HepG2 (cell line): ENCODE data around the gene POLR2H. TPM values are rescaled to one million over a fixed set of nuclear protein-coding genes. Genes with fewer than 3 reads are reported as not detected.

ENCODE experiments used
- ATAC-seq: fragments of 200-7000 bp; cut with Tn5 transposase; 3 replicates; pipeline ENCODE4 v1.9.1; 2020; ENCODE audit warnings: mild to moderate bottlenecking, moderate library complexity
- BruUV-seq: library from RNA; stranded (reverse); fragments of 400-500 nt; replicated peaks from 2 replicates; lab custom pipeline; 2021; lab: Mats Ljungman, UMichigan
- CTCF ChIA-PET: fragments of 300-600 bp; formaldehyde crosslinking; extraction: SDS; loops from one replicate; lab custom pipeline; 2021; ENCODE audit warnings: low total read pairs, inconsistent platforms, low intra/inter-chr PET ratio; lab: Yijun Ruan, JAX
- POLR2A ChIA-PET: fragments of 350-600 bp; sonication (Branson Sonifier 250); formaldehyde crosslinking; loops from one replicate; lab custom pipeline; 2020; ENCODE audit warnings: antibody characterized with exemption, inconsistent platforms; lab: Yijun Ruan, JAX
- DNase-seq: peaks from one replicate; pipeline ENCODE4 v3.0.0-alpha.2; 2015; ENCODE audit warnings: low spot score
- FAIRE-seq: peaks from 3 replicates; lab custom pipeline; 2011; peaks lifted over from hg19 to GRCh38; lab: Jason Lieb, UNC
- H2AFZ ChIP-seq: one replicate; pipeline ENCODE4 v1.6.1; 2011; ENCODE audit warnings: low read length, inconsistent platforms
- H3K27ac ChIP-seq: fragments of 300-600 bp; 3 replicates; pipeline ENCODE4 v1.8.0; 2011; ENCODE audit warnings: mixed run types, mild to moderate bottlenecking, mixed read lengths, low read length, inconsistent platforms; ENCODE audit not compliant: insufficient read depth; ENCODE audit errors: extremely low read length
- H3K27me3 ChIP-seq, 2 experiments: fragments of 200-600 bp in 1 of 2; 2 replicates in 1 of 2; 3 replicates in 1 of 2; pipeline versions ENCODE4 v1.6.0 to v1.8.0; 2011; ENCODE audit warnings: low read length in 2 of 2, mild to moderate bottlenecking in 2 of 2, moderate library complexity in 2 of 2, inconsistent platforms in 1 of 2; ENCODE audit not compliant: insufficient read depth in 2 of 2, control insufficient read depth in 1 of 2
- H3K36me3 ChIP-seq, 2 experiments: fragments of 200-600 bp in 1 of 2; replicated peaks in 1 of 2; 2 replicates in 1 of 2; 3 replicates in 1 of 2; pipeline versions ENCODE4 v1.5.1 to v1.8.0; 2011; ENCODE audit warnings: low read length in 2 of 2, inconsistent platforms in 1 of 2; ENCODE audit not compliant: insufficient read depth in 2 of 2, control insufficient read depth in 1 of 2
- H3K4me1 ChIP-seq: 2 replicates; pipeline ENCODE4 v1.5.1; 2012; ENCODE audit warnings: low read length, inconsistent platforms; ENCODE audit not compliant: insufficient read depth
- H3K4me2 ChIP-seq: 2 replicates; pipeline ENCODE4 v1.6.0; 2011; ENCODE audit warnings: low read depth, low read length, inconsistent platforms
- H3K4me3 ChIP-seq, 3 experiments: fragments of 200-600 bp in 1 of 3; sonication (generic), shearing (Covaris generic) in 1 of 3; replicated peaks in 1 of 3; 2 replicates each; pipeline ENCODE4 v1.5.1; 2011 to 2016; ENCODE audit warnings: low read length in 3 of 3, inconsistent platforms in 2 of 3, low read depth in 2 of 3, mild to moderate bottlenecking in 2 of 3, control low read depth in 1 of 3, mixed read lengths in 1 of 3; ENCODE audit not compliant: insufficient read depth in 1 of 3
- H3K79me2 ChIP-seq: one replicate; pipeline ENCODE4 v1.6.1; 2011; ENCODE audit warnings: low read length, inconsistent platforms; ENCODE audit not compliant: insufficient read depth
- H3K9ac ChIP-seq: 2 replicates; pipeline ENCODE4 v1.6.0; 2011; ENCODE audit warnings: mild to moderate bottlenecking, low read depth, low read length, inconsistent platforms; ENCODE audit not compliant: insufficient read depth
- H3K9me3 ChIP-seq: 2 replicates; pipeline ENCODE4 v1.5.1; 2012; ENCODE audit warnings: mild to moderate bottlenecking, low read length
- H4K20me1 ChIP-seq: 2 replicates; pipeline ENCODE4 v1.6.0; 2011; ENCODE audit warnings: inconsistent platforms, mild to moderate bottlenecking, low read length, moderate library complexity; ENCODE audit not compliant: insufficient read depth
- CBX2 ChIP-seq, 2 experiments: fragments of 200-600 bp in 1 of 2; sonication (generic); formaldehyde crosslinking in 1 of 2; IDR thresholded peaks; 2 replicates each; pipeline versions ENCODE4 v1.7.0 to v1.8.1; 2018 to 2022; ENCODE audit warnings: low read depth in 2 of 2, low read length in 1 of 2, mild to moderate bottlenecking in 1 of 2, missing genetic modification reagents in 1 of 2
- DMAP1 ChIP-seq: IDR thresholded peaks from 2 replicates; pipeline ENCODE4 v1.6.1; 2016
- EP300 ChIP-seq, 3 experiments: sonication (generic) in 1 of 3; formaldehyde crosslinking in 1 of 3; IDR thresholded peaks; 2 replicates each; pipeline versions ENCODE4 v1.5.1 to v1.6.1; 2011 to 2020; ENCODE audit warnings: low read depth in 2 of 3, low read length in 2 of 3, borderline replicate concordance in 1 of 3, improper control_type of control experiment in 1 of 3, mild to moderate bottlenecking in 1 of 3, missing genetic modification reagents in 1 of 3, moderate library complexity in 1 of 3
- MAZ ChIP-seq, 2 experiments: sonication (generic) in 1 of 2; formaldehyde crosslinking in 1 of 2; IDR thresholded peaks; 2 replicates each; pipeline versions ENCODE4 v1.5.0 to v1.6.1; 2012 to 2020; ENCODE audit warnings: low read depth in 2 of 2, mild to moderate bottlenecking in 2 of 2, borderline replicate concordance in 1 of 2, improper control_type of control experiment in 1 of 2, low read length in 1 of 2, missing genetic modification reagents in 1 of 2, moderate library complexity in 1 of 2
- MXI1 ChIP-seq: IDR thresholded peaks from 3 replicates; pipeline ENCODE4 v1.6.1; 2012; ENCODE audit warnings: low read depth, low read length, inconsistent platforms, borderline replicate concordance
- RARA ChIP-seq: IDR thresholded peaks from 2 replicates; pipeline ENCODE4 v1.6.1; 2016; ENCODE audit warnings: missing genetic modification reagents, missing compliant biosample characterization
- REXO4 ChIP-seq: sonication (generic); formaldehyde crosslinking; IDR thresholded peaks from 2 replicates; pipeline ENCODE4 v1.8.0; 2022; ENCODE audit warnings: missing genetic modification reagents, mild to moderate bottlenecking, borderline replicate concordance
- SRF ChIP-seq: IDR thresholded peaks from 2 replicates; pipeline ENCODE4 v1.6.1; 2011; ENCODE audit warnings: mild to moderate bottlenecking, low read depth, low read length, moderate library complexity
- ZBTB20 ChIP-seq: sonication (generic); formaldehyde crosslinking; IDR thresholded peaks from 2 replicates; pipeline ENCODE4 v1.8.1; 2023; ENCODE audit warnings: missing genetic modification reagents, low read depth, mild to moderate bottlenecking, borderline replicate concordance
- ZBTB7A ChIP-seq: sonication (generic); formaldehyde crosslinking; IDR thresholded peaks from 2 replicates; pipeline ENCODE4 v1.8.0; 2022; ENCODE audit warnings: mild to moderate bottlenecking, missing genetic modification reagents
- ZC3H13 ChIP-seq: sonication (generic); formaldehyde crosslinking; IDR thresholded peaks from 2 replicates; pipeline ENCODE4 v1.8.1; 2023; ENCODE audit warnings: mild to moderate bottlenecking, missing genetic modification reagents, moderate library complexity
- ZNF235 ChIP-seq: sonication (generic); formaldehyde crosslinking; IDR thresholded peaks from 2 replicates; pipeline ENCODE4 v1.8.1; 2023; ENCODE audit warnings: mild to moderate bottlenecking, missing genetic modification reagents, borderline replicate concordance
- ZNF547 ChIP-seq: sonication (generic); formaldehyde crosslinking; IDR thresholded peaks from 2 replicates; pipeline ENCODE4 v1.5.1; 2020; ENCODE audit warnings: mild to moderate bottlenecking, missing genetic modification reagents
- ZSCAN9 ChIP-seq: IDR thresholded peaks from 2 replicates; pipeline ENCODE4 v1.6.1; 2016; ENCODE audit warnings: borderline replicate concordance
- WGBS: methylation state at CpG from one replicate; pipeline ENCODE4 v1.1.6; 2017; ENCODE audit warnings: low lambda C conversion rate; 5-methylcytosine and 5-hydroxymethylcytosine counted together
- in situ Hi-C: cut with HindIII; loops from 2 replicates; pipeline ENCODE4 v1.10.0; 2017; ENCODE audit warnings: low pct_unique_long_range_greater_than_20kb; ENCODE audit not compliant: extremely low pct_ligation_motif_present
- intact Hi-C: fragments of 100-400 bp; cut with micrococcal nuclease; formaldehyde crosslinking; loops from one replicate; pipeline ENCODE4 v1.10.0; 2022; ENCODE audit not compliant: unreplicated experiment
- polyA plus RNA-seq, 8 experiments: library from polyadenylated mRNA; depleted of rRNA in 3 of 8; stranded (reverse) in 7 of 8; unstranded in 1 of 8; fragments of >200 nt; fragmentation: Illumina TruSeq in 4 of 8; extraction: Trizol in 4 of 8; gene quantifications; 2 replicates each; pipeline versions ENCODE4 v1.2.1 to v1.2.3, GENCODE V29; 2011 to 2016; ENCODE audit warnings: low read depth in 4 of 8, missing spikeins in 1 of 8, mixed read lengths in 1 of 8; ENCODE audit not compliant: insufficient read depth in 1 of 8
- total RNA-seq, 5 experiments: library from RNA; depleted of rRNA; stranded (reverse); fragments of >200 nt; fragmentation: Illumina TruSeq; extraction: Trizol; gene quantifications; 2 replicates each; pipeline ENCODE4 v1.2.3, GENCODE V29; 2016; ENCODE audit warnings: low read depth in 1 of 5
- TF ChIP-seq, protein P1 (sequence below): IDR thresholded peaks from 2 replicates; pipeline ENCODE4 v1.6.1; 2016; ENCODE audit warnings: mild to moderate bottlenecking, missing biosample characterization, missing genetic modification reagents
- TF ChIP-seq, protein P2 (sequence below): IDR thresholded peaks from 2 replicates; pipeline ENCODE4 v1.6.1; 2016
- TF ChIP-seq, protein P3 (sequence below): sonication (generic); formaldehyde crosslinking; IDR thresholded peaks from 2 replicates; pipeline ENCODE4 v1.8.0; 2022; ENCODE audit warnings: mild to moderate bottlenecking, missing genetic modification reagents

The POLR2H gene
- total and polyA plus RNA-seq, 2 of the 13 experiments (the other 11 are each of a cell fraction or from before 2014, with no cell fraction given), result 118 to 194 TPM

DNA sequence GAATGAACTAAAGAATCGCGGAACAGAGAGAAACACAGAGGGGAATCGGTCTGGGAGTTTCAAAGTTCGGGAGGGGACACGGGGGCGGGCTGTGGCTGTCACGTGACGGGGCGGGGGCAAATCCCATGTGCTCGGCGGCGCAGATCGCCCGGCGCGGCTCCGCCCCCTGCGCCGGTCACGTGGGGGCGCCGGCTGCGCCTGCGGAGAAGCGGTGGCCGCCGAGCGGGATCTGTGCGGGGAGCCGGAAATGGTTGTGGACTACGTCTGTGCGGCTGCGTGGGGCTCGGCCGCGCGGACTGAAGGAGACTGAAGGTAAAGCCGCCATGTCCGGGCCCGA is 47.2 kb upstream of the POLR2H start, which contains the start of gene EIF4G1 (continued):
- TF ChIP-seq EP300 (IDR thresholded peaks at IDR 0.05; ENCODE audit: low read depth in 2 of 2, low read length in 2 of 2) (0 out of 4 replicates have a peak, but pooled peaks of 1 of the 2 experiments have one; percentile 7), EP300 (CRISPR knock-in tag; IDR thresholded peaks at IDR 0.05; ENCODE audit: borderline replicate concordance) (no peak), SRF (peak; percentile 10; the same call in 1 of the 2 replicates), MAZ (IDR thresholded peaks at IDR 0.05; ENCODE audit: borderline replicate concordance, low read depth, low read length) (no peak), MAZ (CRISPR knock-in tag; IDR thresholded peaks at IDR 0.05; ENCODE audit: low read depth) (0 out of 2 replicates have a peak, but pooled peaks have one; percentile 56), ZSCAN9 (CRISPR knock-in tag) (no peak), MXI1 (peak; percentile 81; the same call in 2 of the 3 replicates)
- TF ChIP-seq, protein P1, sequence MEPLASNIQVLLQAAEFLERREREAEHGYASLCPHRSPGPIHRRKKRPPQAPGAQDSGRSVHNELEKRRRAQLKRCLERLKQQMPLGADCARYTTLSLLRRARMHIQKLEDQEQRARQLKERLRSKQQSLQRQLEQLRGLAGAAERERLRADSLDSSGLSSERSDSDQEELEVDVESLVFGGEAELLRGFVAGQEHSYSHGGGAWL (CRISPR knock-in tag), result 0 out of 2 replicates have a peak, but pooled peaks have one; percentile 25
- TF ChIP-seq, protein P2, sequence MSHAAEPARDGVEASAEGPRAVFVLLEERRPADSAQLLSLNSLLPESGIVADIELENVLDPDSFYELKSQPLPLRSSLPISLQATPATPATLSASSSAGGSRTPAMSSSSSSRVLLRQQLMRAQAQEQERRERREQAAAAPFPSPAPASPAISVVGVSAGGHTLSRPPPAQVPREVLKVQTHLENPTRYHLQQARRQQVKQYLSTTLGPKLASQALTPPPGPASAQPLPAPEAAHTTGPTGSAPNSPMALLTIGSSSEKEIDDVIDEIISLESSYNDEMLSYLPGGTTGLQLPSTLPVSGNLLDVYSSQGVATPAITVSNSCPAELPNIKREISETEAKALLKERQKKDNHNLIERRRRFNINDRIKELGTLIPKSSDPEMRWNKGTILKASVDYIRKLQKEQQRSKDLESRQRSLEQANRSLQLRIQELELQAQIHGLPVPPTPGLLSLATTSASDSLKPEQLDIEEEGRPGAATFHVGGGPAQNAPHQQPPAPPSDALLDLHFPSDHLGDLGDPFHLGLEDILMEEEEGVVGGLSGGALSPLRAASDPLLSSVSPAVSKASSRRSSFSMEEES (CRISPR knock-in tag), result 0 out of 2 replicates have a peak, but pooled peaks have one; percentile 61

DNA sequence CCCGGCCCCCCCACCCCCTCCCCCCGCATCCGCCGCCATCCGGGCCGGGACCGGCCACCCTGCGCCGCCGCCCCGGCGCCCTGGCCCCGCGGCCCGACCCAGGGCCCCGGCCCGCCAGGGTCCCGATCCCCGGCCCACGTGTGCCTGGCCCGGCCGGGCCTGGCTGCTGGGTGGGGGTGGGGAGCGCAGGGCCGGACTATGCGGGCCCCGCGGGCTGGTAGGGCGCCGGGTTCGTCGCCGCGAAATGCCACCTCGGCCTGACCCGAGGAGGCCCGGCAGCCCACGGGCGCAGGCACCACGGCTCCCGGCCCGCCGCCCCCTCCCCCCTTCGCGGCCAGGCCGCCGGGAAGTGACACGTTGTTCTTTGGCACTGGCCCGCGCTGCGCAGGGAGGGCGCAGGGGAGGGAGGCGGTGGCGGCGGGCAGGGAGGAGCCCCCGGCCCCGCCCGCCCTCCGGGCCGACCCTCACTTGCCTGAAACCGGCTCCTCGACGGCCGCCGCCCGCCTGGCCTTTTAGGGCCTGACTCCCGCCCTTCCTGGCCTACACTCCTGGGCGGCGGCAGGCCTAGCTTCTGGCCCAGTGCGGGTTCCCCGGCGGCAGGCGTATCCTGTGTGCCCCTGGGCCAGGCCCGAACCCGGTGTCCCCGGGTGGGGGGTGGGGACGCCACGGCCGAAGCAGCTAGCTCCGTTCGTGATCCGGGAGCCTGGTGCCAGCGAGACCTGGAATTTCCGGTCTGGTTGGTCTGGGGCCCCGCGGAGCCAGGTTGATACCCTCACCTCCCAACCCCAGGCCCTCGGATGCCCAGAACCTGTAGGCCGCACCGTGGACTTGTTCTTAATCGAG is 46.6 kb upstream of the POLR2H start:
- 0% methylated on average over 10 of the region's 89 CpGs for WGBS
- H3K4me3 ChIP-seq, result peak overlapping the region; percentile 68 to 93 (median 86)
- H3K4me2 ChIP-seq, result peak overlapping the region; percentile 94
- peak overlapping the region; percentile 98 for H3K9ac ChIP-seq
- ATAC-seq, result peak; percentile 60
- intact Hi-C loops, result no loop called here
- peaks cover 30% of the 10 kb centered on the region for H4K20me1 ChIP-seq
- CTCF ChIA-PET, result interaction anchor here (0.6 kb wide), 1 partner anchor 103 kb away, joined by 3 read pairs; no protein-coding TSS in a partner anchor
- peaks cover 9 to 33% of the 10 kb centered on the region in 2 experiments; a peak in 3 of 5 replicates for H3K36me3 ChIP-seq
- peak; percentile 48 for DNase-seq
- H3K27ac ChIP-seq, result peak overlapping the region; percentile 91
- H3K4me1 ChIP-seq, result peaks cover 44% of the 10 kb centered on the region
- H3K9me3 ChIP-seq, result no peaks in the 10 kb centered on the region
- POLR2A ChIA-PET, result interaction anchor here (0.7 to 1.9 kb wide), 8 partner anchors 9 to 158 kb away, joined by 3 to 10 read pairs (median 4); partner anchors contain the start of gene FAM131A
- in situ Hi-C loops, result no loop called here
- no peak overlapping the region for H2AFZ ChIP-seq
- no peak for FAIRE-seq
- TSS peak; percentile 71 for BruUV-seq
- peaks cover 51% of the 10 kb centered on the region for H3K79me2 ChIP-seq
- no peaks in the 10 kb centered on the region; a peak in 1 of 5 replicates for H3K27me3 ChIP-seq
- TF ChIP-seq REXO4 (CRISPR knock-in tag) (no peak), CBX2 (IDR thresholded peaks at IDR 0.05; ENCODE audit: low read depth, low read length) (no peak), CBX2 (CRISPR knock-in tag; IDR thresholded peaks at IDR 0.05; ENCODE audit: low read depth) (no peak), ZBTB7A (CRISPR knock-in tag) (no peak; the same call in 1 of the 2 replicates), RARA (CRISPR knock-in tag) (0 out of 2 replicates have a peak, but pooled peaks have one; percentile 10), ZBTB20 (peak; percentile 59; the same call in 1 of the 2 replicates), ZC3H13 (CRISPR knock-in tag) (no peak), ZNF547 (CRISPR knock-in tag) (peak; percentile 61; the same call in 1 of the 2 replicates), DMAP1 (CRISPR knock-in tag) (peak; percentile 21; the same call in 1 of the 2 replicates), ZNF235 (CRISPR knock-in tag) (0 out of 2 replicates have a peak, but pooled peaks have one; percentile 20)
- TF ChIP-seq, protein P3, sequence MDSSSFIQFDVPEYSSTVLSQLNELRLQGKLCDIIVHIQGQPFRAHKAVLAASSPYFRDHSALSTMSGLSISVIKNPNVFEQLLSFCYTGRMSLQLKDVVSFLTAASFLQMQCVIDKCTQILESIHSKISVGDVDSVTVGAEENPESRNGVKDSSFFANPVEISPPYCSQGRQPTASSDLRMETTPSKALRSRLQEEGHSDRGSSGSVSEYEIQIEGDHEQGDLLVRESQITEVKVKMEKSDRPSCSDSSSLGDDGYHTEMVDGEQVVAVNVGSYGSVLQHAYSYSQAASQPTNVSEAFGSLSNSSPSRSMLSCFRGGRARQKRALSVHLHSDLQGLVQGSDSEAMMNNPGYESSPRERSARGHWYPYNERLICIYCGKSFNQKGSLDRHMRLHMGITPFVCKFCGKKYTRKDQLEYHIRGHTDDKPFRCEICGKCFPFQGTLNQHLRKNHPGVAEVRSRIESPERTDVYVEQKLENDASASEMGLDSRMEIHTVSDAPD (CRISPR knock-in tag), result no peak
